H1 (cell line): ENCODE data around the gene FOXI1. TPM values are rescaled to one million over a fixed set of nuclear protein-coding genes. Genes with fewer than 3 reads are reported as not detected.

Experiments
- CTCF ChIA-PET: fragments of 300-600 bp; sonication (Branson Sonifier 250); formaldehyde crosslinking; loops from one replicate; lab custom pipeline; 2021; ENCODE audit not compliant: partially characterized antibody; lab: Charles Lee
- POLR2A ChIA-PET: fragments of 300-600 bp; sonication (Branson Sonifier 250); formaldehyde crosslinking; loops from one replicate; lab custom pipeline; 2021; ENCODE audit warnings: inconsistent platforms; ENCODE audit not compliant: partially characterized antibody; lab: Charles Lee
- DNase-seq, 2 experiments: peaks; one replicate each; pipeline versions ENCODE4 v3.0.0 to v3.0.0-alpha.2; 2010 to 2022; ENCODE audit warnings: low spot score in 2 of 2, low read depth in 1 of 2, mixed read lengths in 1 of 2
- FAIRE-seq: peaks from 2 replicates; lab custom pipeline; 2011; peaks lifted over from hg19 to GRCh38; lab: Jason Lieb, UNC
- H2AFZ ChIP-seq: 2 replicates; pipeline ENCODE4 v1.8.1; 2012; ENCODE audit warnings: low read length, inconsistent platforms
- H2AK5ac ChIP-seq: 2 replicates; pipeline ENCODE4 v1.6.1; 2013; ENCODE audit warnings: low read depth, low read length
- H2BK120ac ChIP-seq: replicated peaks from 2 replicates; pipeline ENCODE3; 2013; ENCODE audit warnings: low read depth, low read length, inconsistent platforms
- H2BK12ac ChIP-seq: 2 replicates; pipeline ENCODE4 v1.6.1; 2013; ENCODE audit warnings: low read depth, low read length
- H2BK15ac ChIP-seq: 2 replicates; pipeline ENCODE4 v1.6.1; 2013; ENCODE audit warnings: low read length
- H2BK20ac ChIP-seq: 2 replicates; pipeline ENCODE4 v1.6.1; 2013; ENCODE audit warnings: low read length
- H2BK5ac ChIP-seq: 2 replicates; pipeline ENCODE4 v1.6.1; 2013; ENCODE audit warnings: low read depth, low read length
- H3K14ac ChIP-seq: 2 replicates; pipeline ENCODE4 v1.6.1; 2013; ENCODE audit warnings: inconsistent platforms; ENCODE audit not compliant: insufficient read length
- H3K18ac ChIP-seq: 2 replicates; pipeline ENCODE4 v1.6.1; 2013; ENCODE audit warnings: low read length; ENCODE audit errors: extremely low read depth
- H3K23ac ChIP-seq: 2 replicates; pipeline ENCODE4 v1.6.1; 2013; ENCODE audit warnings: inconsistent platforms; ENCODE audit not compliant: insufficient read length
- H3K23me2 ChIP-seq: 2 replicates; pipeline ENCODE4 v1.6.1; 2013; ENCODE audit warnings: low read depth, low read length
- H3K27ac ChIP-seq: 2 replicates; pipeline ENCODE4 v1.6.1; 2011; ENCODE audit warnings: low read depth, low read length, inconsistent platforms
- H3K27me3 ChIP-seq, 4 experiments: replicated peaks in 1 of 4; 1 replicate in 1 of 4; 2 replicates in 3 of 4; pipeline versions ENCODE4 v1.6.1 to v1.8.1; 2011 to 2013; ENCODE audit warnings: low read length in 3 of 4, mild to moderate bottlenecking in 3 of 4, inconsistent platforms in 2 of 4, mixed read lengths in 2 of 4, moderate library complexity in 1 of 4; ENCODE audit not compliant: control insufficient read depth in 3 of 4, insufficient read depth in 3 of 4; ENCODE audit errors: extremely low read depth in 1 of 4
- H3K36me3 ChIP-seq, 4 experiments: 2 replicates each; pipeline versions ENCODE4 v1.6.1 to v1.8.1; 2011 to 2013; ENCODE audit warnings: mild to moderate bottlenecking in 4 of 4, low read length in 3 of 4, moderate library complexity in 2 of 4, control low read depth in 1 of 4, inconsistent platforms in 1 of 4; ENCODE audit not compliant: insufficient read depth in 4 of 4, control insufficient read depth in 2 of 4
- H3K4ac ChIP-seq: replicated peaks from 2 replicates; pipeline ENCODE3; 2013; ENCODE audit warnings: low read length, low read depth, mixed read lengths, inconsistent platforms; ENCODE audit not compliant: insufficient read length
- H3K4me1 ChIP-seq, 4 experiments: replicated peaks in 1 of 4; 1 replicate in 1 of 4; 2 replicates in 3 of 4; pipeline versions ENCODE4 v1.6.1 to v1.8.1; 2011 to 2013; ENCODE audit warnings: low read length in 3 of 4, inconsistent platforms in 2 of 4, mixed read lengths in 1 of 4; ENCODE audit not compliant: insufficient read depth in 4 of 4, control insufficient read depth in 3 of 4
- H3K4me2 ChIP-seq, 2 experiments: 2 replicates each; pipeline versions ENCODE4 v1.6.1 to v1.8.1; 2011 to 2013; ENCODE audit warnings: low read depth in 2 of 2, low read length in 2 of 2, control low read depth in 1 of 2, inconsistent platforms in 1 of 2, mild to moderate bottlenecking in 1 of 2; ENCODE audit not compliant: insufficient read depth in 1 of 2
- H3K4me3 ChIP-seq, 4 experiments: fragments of 200-600, 300-600 bp in 1 of 4; sonication (generic), shearing (Covaris generic), sonication (Bioruptor Twin) in 1 of 4; 2 replicates each; pipeline versions ENCODE4 v1.5.1 to v1.8.1; 2011 to 2016; ENCODE audit warnings: low read length in 4 of 4, low read depth in 3 of 4, control low read depth in 2 of 4, inconsistent platforms in 2 of 4, mild to moderate bottlenecking in 2 of 4, mixed read lengths in 1 of 4, moderate library complexity in 1 of 4; ENCODE audit not compliant: insufficient read depth in 2 of 4; ENCODE audit errors: extremely low read depth in 1 of 4
- H3K56ac ChIP-seq: replicated peaks from 2 replicates; pipeline ENCODE3; 2013; ENCODE audit warnings: low read depth, mild to moderate bottlenecking, mixed read lengths, low read length, inconsistent platforms; ENCODE audit not compliant: insufficient read length
- H3K79me1 ChIP-seq: 2 replicates; pipeline ENCODE4 v1.6.1; 2013; ENCODE audit warnings: low read depth, low read length, control low read depth
- H3K79me2 ChIP-seq, 2 experiments: 2 replicates each; pipeline versions ENCODE4 v1.6.1 to v1.8.1; 2012 to 2013; ENCODE audit warnings: low read length in 2 of 2, mild to moderate bottlenecking in 2 of 2, inconsistent platforms in 1 of 2; ENCODE audit not compliant: insufficient read depth in 2 of 2, control insufficient read depth in 1 of 2
- H3K9ac ChIP-seq, 4 experiments: replicated peaks in 1 of 4; 1 replicate in 1 of 4; 2 replicates in 3 of 4; pipeline versions ENCODE4 v1.6.1 to v1.8.1; 2011 to 2013; ENCODE audit warnings: low read depth in 3 of 4, low read length in 3 of 4, control low read depth in 2 of 4, mild to moderate bottlenecking in 2 of 4, moderate library complexity in 2 of 4, inconsistent platforms in 1 of 4; ENCODE audit errors: extremely low read depth in 1 of 4
- H3K9me3 ChIP-seq, 2 experiments: 2 replicates each; pipeline versions ENCODE4 v1.6.1 to v1.8.1; 2012 to 2013; ENCODE audit warnings: mild to moderate bottlenecking in 2 of 2, moderate library complexity in 2 of 2, control low read depth in 1 of 2, inconsistent platforms in 1 of 2, low read depth in 1 of 2, low read length in 1 of 2, mixed read lengths in 1 of 2; ENCODE audit not compliant: insufficient read depth in 2 of 2
- H4K20me1 ChIP-seq, 2 experiments: replicated peaks in 1 of 2; 2 replicates each; pipeline versions ENCODE3 to v1.8.1; 2011 to 2013; ENCODE audit warnings: inconsistent platforms in 2 of 2, low read length in 2 of 2, mild to moderate bottlenecking in 1 of 2; ENCODE audit not compliant: insufficient read depth in 2 of 2, control insufficient read depth in 1 of 2
- H4K5ac ChIP-seq: 2 replicates; pipeline ENCODE4 v1.6.1; 2013; ENCODE audit warnings: low read length, low read depth, mixed read lengths, inconsistent platforms; ENCODE audit not compliant: insufficient read length
- H4K8ac ChIP-seq: 2 replicates; pipeline ENCODE4 v1.8.0; 2013; ENCODE audit warnings: mild to moderate bottlenecking, moderate library complexity, low read length, inconsistent platforms; ENCODE audit not compliant: insufficient read depth; ENCODE audit errors: extremely low read depth
- H4K91ac ChIP-seq: replicated peaks from 2 replicates; pipeline ENCODE3; 2013; ENCODE audit warnings: low read length, mixed read lengths, inconsistent platforms; ENCODE audit not compliant: insufficient read length
- BACH1 ChIP-seq: IDR thresholded peaks from 2 replicates; pipeline ENCODE4 v1.6.1; 2012; ENCODE audit warnings: low read length, improper control_type of control experiment
- CHD2 ChIP-seq: IDR thresholded peaks from 2 replicates; pipeline ENCODE4 v1.6.1; 2012; ENCODE audit warnings: low read length, improper control_type of control experiment
- CTBP2 ChIP-seq: IDR thresholded peaks from 2 replicates; pipeline ENCODE4 v1.7.0; 2011; ENCODE audit warnings: borderline replicate concordance, mild to moderate bottlenecking, moderate library complexity, mixed read lengths, low read length; ENCODE audit not compliant: insufficient read depth, insufficient read length
- EGR1 ChIP-seq: IDR thresholded peaks from 2 replicates; pipeline ENCODE4 v1.6.1; 2011; ENCODE audit warnings: low read depth, low read length, borderline replicate concordance
- NRF1 ChIP-seq: IDR thresholded peaks from 2 replicates; pipeline ENCODE4 v1.6.1; 2011; ENCODE audit warnings: mild to moderate bottlenecking, low read depth, low read length, improper control_type of control experiment
- POLR2A ChIP-seq, 2 experiments: IDR thresholded peaks; 1 replicate in 1 of 2; 2 replicates in 1 of 2; pipeline ENCODE4 v1.6.1; 2011; ENCODE audit warnings: low read depth in 2 of 2, low read length in 2 of 2, mild to moderate bottlenecking in 2 of 2; ENCODE audit errors: control extremely low read depth in 1 of 2
- RBBP5 ChIP-seq: IDR thresholded peaks from 2 replicates; pipeline ENCODE4 v1.7.1; 2012; ENCODE audit warnings: low read depth, mild to moderate bottlenecking, inconsistent platforms, low read length, moderate library complexity, borderline replicate concordance
- SIN3A ChIP-seq, 2 experiments: IDR thresholded peaks in 1 of 2; conservative IDR thresholded peaks in 1 of 2; 2 replicates each; pipeline ENCODE4 v1.6.1; 2011 to 2012; ENCODE audit warnings: low read length in 2 of 2, improper control_type of control experiment in 1 of 2, low read depth in 1 of 2, mild to moderate bottlenecking in 1 of 2
- SIRT6 ChIP-seq: IDR thresholded peaks from one replicate; pipeline ENCODE4 v1.7.1; 2012; ENCODE audit warnings: low read length, inconsistent platforms
- SIX5 ChIP-seq: IDR thresholded peaks from 2 replicates; pipeline ENCODE4 v1.6.1; 2011; ENCODE audit warnings: mild to moderate bottlenecking, low read depth, low read length
- ZNF274 ChIP-seq: IDR thresholded peaks from 2 replicates; pipeline ENCODE4 v1.7.0; 2012; ENCODE audit warnings: low read length, borderline replicate concordance; ENCODE audit errors: extremely low read depth
- WGBS, 2 experiments: shearing (Covaris generic) in 1 of 2; methylation state at CpG; one replicate each; pipeline versions ENCODE4 v1.1.6 to v1.1.7; 2013 to 2015; ENCODE audit warnings: low lambda C conversion rate in 2 of 2, mixed read lengths in 2 of 2, inconsistent platforms in 1 of 2, low coverage in 1 of 2, missing lambda C conversion rate in 1 of 2; ENCODE audit not compliant: insufficient replicate concordance in 2 of 2, insufficient coverage in 1 of 2, insufficient read length in 1 of 2; ENCODE audit errors: extremely low coverage in 1 of 2, missing lambda C conversion rate in 1 of 2; 5-methylcytosine and 5-hydroxymethylcytosine counted together
- polyA plus RNA-seq, 7 experiments: library from polyadenylated mRNA; depleted of rRNA in 3 of 7; stranded (reverse) in 5 of 7; unstranded in 2 of 7; fragments of >200 nt in 5 of 7; fragments of 200-250 nt in 2 of 7; gene quantifications; 1 replicate in 5 of 7; 2 replicates in 1 of 7; 4 replicates in 1 of 7; pipeline versions ENCODE4 v1.2.1 to v1.2.3, GENCODE V29; 2011 to 2013; ENCODE audit warnings: missing spikeins in 2 of 7, mixed read lengths in 2 of 7
- total RNA-seq: library from RNA; stranded (reverse); fragmentation: NEBNext Ultra II Directional; extraction: Animal tissue kit (Norgen Biotek cat#: 25700); gene quantifications from 2 replicates; pipeline ENCODE4 v1.2.1, GENCODE V29; 2021
- TF ChIP-seq, protein P1 (sequence below): IDR thresholded peaks from 2 replicates; pipeline ENCODE4 v1.6.1; 2011; ENCODE audit warnings: low read depth, mild to moderate bottlenecking, low read length; ENCODE audit not compliant: insufficient read depth

Gene FOXI1
- total and polyA plus RNA-seq, 2 of the 8 experiments (the other 6 are each of a cell fraction or from before 2014, with no cell fraction given), result not detected

DNA sequence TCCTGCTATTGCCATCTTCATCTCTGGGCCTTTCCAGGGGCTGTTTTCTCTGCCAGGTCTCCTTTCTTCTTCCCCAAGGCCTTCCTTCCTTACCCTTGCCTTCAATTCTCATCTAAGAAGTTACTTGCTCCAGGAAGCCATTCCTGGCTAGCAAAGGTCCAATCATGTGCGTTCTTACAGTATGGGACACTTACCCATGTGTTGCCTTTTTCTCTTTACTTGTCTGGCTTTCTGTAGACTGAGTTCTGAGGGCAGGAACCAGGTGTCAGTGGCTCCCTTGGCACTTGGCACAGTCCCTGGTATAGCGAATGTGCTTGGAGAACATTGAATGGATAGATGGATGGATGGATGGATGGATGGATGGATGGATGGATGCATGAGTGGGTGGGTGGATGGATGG lies 10.2 kb downstream of the FOXI1 start:
- Histone ChIP-seq H3K79me1 (no peaks in the 10 kb centered on the region), H2BK15ac (no peak overlapping the region), H3K18ac (no peak overlapping the region), H2BK5ac (no peak overlapping the region), H3K4me2 (no peak overlapping the region), H3K56ac (no peak overlapping the region), H2AK5ac (no peak overlapping the region), H3K79me2 (no peaks in the 10 kb centered on the region), H3K4ac (no peak overlapping the region), H3K27ac (no peak overlapping the region), H3K23ac (no peak overlapping the region), H4K91ac (no peak overlapping the region), H2BK20ac (no peak overlapping the region; the same call in 1 of the 2 replicates), H3K23me2 (no peaks in the 10 kb centered on the region; the same call in 1 of the 2 replicates), H3K9ac (no peak overlapping the region), H3K14ac (no peak overlapping the region), H3K4me3 (no peak overlapping the region), H3K36me3 (no peaks in the 10 kb centered on the region), H2BK12ac (no peak overlapping the region), H2AFZ (no peak overlapping the region), H3K9me3 (peaks cover 4 to 11% of the 10 kb centered on the region in 2 experiments; a peak in 2 of 4 replicates), H4K8ac (no peak overlapping the region), H3K27me3 (peaks cover 0 to 10% (median 7%) of the 10 kb centered on the region in 4 experiments; a peak in 5 of 7 replicates), H4K20me1 (no peaks in the 10 kb centered on the region), H2BK120ac (no peak overlapping the region), H3K4me1 (peaks cover 4 to 13% (median 7%) of the 10 kb centered on the region in 4 experiments; a peak in 6 of 7 replicates), H4K5ac (no peak overlapping the region)
- WGBS, 2 experiments, result 96% methylated on average over 2 of the region's 2 CpGs; no CpG with 5 or more reads in 1 of the 2 experiments
- CTCF ChIA-PET, result interaction anchor here (1.1 to 1.6 kb wide), 2 partner anchors 11 to 68 kb away, joined by 3 to 11 read pairs; no protein-coding TSS in a partner anchor
- no peak for DNase-seq
- no peak for FAIRE-seq
- POLR2A ChIA-PET, result no interaction called here
- TF ChIP-seq BACH1 (no peak), POLR2A (IDR thresholded peaks at IDR 0.05; ENCODE audit: control extremely low read depth in 1 of 2, low read depth in 2 of 2, low read length in 2 of 2) (no peak), EGR1 (no peak), CHD2 (no peak), SIX5 (no peak), ZNF274 (no peak), RBBP5 (no peak), NRF1 (no peak), CTBP2 (no peak), SIN3A (conservative IDR thresholded peaks at IDR 0.05 in 1 of 2, IDR thresholded peaks at IDR 0.05 in 1 of 2; ENCODE audit: low read depth in 1 of 2, low read length in 2 of 2) (no peak), SIRT6 (no peak)
- TF ChIP-seq, protein P1, sequence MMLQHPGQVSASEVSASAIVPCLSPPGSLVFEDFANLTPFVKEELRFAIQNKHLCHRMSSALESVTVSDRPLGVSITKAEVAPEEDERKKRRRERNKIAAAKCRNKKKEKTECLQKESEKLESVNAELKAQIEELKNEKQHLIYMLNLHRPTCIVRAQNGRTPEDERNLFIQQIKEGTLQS, result no peak
